SIG-M5 treated with dmso at 0.1 percent for 504 hours (cell line): ENCODE data around the gene CEP57L1.
"Not testable (repeated sequence)": the region's sequence is repeated elsewhere in the genome, so short reads cannot be mapped to it uniquely, and the experiment has no call there.

Experiments
- DNase-seq: peaks from one replicate; lab custom pipeline; 2025; ENCODE audit not compliant: unreplicated experiment; lab: John Stamatoyannopoulos, UW

Gene CEP57L1

GRCh38 chr6:109166673-109167072 is 71.4 kb downstream of the CEP57L1 start:
- DNase-seq, result no peak

DNA sequence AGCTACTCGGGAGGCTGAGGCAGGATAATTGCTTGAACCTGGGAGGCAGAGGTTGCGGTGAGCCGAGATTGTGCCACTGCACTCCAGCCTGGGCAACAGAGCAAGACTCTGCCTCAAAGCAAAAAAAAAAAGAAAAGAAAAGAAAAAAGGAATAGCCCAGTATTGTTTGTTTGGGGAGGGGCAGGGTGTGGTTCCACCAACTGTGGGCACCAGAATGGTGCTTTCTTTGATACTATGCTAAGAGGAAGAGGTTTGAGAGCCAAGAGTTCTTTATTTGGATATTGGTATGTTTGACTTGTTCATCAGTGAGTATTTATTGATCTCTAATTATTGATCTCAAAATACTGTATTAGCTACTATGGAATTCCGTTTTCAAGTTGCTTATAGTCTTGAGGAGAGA is 72.3 kb downstream of the CEP57L1 start:
- DNase-seq, result no peak

GRCh38 chr6:109170333-109170732 is 75.0 kb downstream of the CEP57L1 start:
- DNase-seq, result no peak

GRCh38 chr6:109172101-109172746 is 76.9 kb downstream of the CEP57L1 start:
- no peak for DNase-seq

DNA sequence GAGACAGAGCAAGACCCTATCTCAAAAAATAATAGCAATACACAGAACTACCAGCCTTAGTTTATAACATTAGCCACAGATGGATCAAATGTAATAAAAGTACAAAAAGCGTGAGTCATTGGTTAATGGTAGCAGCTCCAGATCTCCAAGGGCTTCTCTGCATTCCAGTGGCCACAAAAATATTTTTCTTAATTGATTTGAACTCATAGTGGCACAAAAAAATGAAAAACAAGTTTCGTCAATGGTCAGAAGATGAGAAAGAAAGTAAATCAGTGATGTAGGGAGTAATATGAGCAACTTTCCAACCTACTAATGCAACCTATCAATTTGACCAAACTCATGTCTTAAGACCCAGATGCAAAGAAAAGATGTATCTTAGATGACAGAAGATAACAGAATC is 79.6 kb downstream of the CEP57L1 start:
- no peak for DNase-seq

GRCh38 chr6:109178921-109179320 is 83.6 kb downstream of the CEP57L1 start:
- DNase-seq, result no peak

DNA sequence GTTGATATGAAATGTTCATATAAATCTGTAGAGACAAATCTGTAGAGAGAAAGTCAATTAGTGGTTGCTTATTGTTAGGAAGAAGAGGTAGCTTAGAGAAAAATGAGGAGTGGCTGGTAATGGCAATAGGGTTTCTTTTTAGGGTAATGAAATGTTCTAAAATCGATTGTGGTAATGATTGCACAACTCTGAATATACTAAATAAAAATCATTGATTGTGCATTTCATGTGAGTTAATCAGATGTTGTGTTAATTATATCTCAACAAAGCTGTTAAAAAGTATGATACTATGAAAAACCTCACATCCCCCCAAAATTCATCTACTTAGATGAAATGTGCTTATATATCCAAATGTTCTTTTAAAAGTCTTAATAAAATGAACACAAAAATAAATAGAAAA is 84.2 kb downstream of the CEP57L1 start:
- no peak for DNase-seq

DNA sequence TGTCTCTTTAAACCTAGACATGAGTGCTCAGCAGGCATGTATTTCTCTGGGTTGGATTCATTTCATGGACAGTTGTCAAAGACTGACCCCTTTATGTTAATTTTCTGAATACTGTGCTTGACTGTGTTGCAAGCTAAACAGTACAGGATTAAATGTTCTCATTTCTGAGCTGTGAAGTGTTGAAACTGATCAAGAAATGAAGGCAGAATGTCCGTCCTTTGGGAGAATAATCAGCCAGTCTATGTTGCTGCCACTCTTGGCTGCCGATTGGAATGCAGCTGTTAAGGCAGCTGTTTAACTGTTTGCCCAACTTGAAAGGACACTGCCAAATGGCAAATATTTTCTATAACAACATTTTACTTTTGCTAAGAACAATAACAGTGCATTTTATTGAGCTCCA is 87.3 kb downstream of the CEP57L1 start:
- DNase-seq, result no peak

- no peak for DNase-seq
Measured at GRCh38 chr6:109183109-109183650, 87.9 kb downstream of the CEP57L1 start.

DNA sequence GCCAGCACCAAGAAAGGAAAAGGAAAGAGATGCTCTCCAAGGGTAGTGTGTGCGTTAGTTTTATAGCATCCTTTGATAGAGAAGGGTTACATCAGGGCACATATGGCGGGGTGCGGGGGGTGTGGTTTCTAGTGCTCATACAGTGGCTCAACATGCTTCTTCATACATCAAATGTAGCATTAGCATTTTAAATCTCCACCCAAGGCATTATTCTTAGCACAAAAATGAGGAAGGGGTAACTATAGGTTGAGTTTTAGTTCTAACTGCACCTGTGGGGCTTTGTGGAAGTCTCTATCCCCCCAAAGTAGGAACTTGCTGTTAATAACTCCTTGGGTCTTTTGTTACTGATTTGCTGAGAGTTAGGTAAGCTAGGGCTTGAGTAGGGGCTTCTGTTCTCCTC is 89.3 kb downstream of the CEP57L1 start:
- DNase-seq, result no peak

DNA sequence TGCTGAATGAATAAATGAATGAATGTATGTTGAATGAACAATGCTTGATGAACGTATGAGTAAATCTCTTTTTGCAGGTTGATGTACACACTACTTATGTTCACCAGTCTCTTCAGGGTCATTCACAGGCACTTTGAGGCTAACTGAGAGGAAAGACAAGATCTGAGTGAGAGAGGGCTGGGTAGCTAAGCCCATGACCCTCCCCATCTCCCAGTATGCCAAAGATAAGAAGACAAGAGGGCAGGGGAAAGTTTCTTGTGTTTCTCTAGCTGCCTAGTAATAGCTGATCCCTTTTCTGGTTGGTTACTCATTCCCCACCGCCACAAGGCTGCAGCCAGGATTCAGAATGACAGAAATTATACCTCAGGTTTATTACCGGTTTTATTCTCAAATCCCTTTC is 90.7 kb downstream of the CEP57L1 start:
- no peak for DNase-seq

DNA sequence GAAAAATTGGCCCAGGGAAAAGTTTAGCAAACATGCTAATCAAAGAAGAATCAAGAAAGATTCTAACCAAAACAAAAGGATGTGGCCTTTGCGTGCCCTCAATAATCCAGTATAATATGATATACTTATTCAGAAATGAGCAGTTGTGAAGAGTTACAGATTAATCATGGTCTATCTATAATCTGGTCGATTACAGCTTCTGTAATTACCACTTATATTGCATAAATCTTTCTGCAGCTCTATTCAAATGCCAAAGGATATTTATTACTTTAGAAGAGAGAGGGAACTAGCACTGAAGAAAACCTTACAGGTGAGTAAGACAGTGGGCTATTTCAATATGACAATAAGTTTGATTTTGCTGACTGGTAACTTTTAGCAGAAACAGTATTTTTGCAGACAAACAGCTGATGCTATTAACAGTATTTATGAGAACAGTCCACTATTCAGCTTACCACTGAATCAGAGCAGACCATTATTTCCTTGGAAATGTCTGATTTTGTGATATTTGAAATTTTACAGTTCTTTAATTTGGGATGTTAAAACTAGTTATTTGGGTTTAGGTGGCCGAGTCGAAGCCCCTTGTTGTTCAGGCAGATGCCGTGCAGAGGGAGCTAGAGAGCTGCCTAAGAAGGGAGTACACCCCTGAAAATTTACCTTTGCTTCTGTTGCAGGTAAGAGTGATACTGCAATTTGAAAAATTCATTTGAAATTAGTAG is 92.2 kb downstream of the CEP57L1 start:
- peak; percentile 13 for DNase-seq

GRCh38 chr6:109188115-109188411 is 92.8 kb downstream of the CEP57L1 start:
- no peak for DNase-seq

DNA sequence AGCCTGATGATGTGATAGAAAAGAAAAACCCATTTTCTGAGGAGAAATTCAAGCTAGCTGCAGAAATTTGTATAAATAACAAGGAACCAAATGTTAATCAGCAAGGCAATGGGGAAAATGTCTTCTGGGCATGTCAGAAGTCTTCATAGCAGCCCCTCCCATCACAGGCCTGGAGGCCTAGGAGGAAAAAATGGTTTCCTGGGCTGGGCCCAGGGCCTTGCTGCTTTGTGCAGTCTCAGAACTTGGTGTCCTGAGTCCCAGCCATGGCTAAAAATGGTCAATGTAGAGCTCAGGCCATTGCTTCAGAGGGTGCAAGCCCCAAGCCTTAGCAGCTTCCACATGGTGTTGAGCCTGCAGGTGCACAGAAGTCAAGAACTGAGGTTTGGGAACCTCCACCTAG is 96.1 kb downstream of the CEP57L1 start:
- DNase-seq, result not testable (repeated sequence)

- no peak for DNase-seq
Measured at GRCh38 chr6:109192865-109193264, 97.6 kb downstream of the CEP57L1 start.

- no peak for DNase-seq
Measured at GRCh38 chr6:109194880-109195279, 99.6 kb downstream of the CEP57L1 start.

GRCh38 chr6:109197061-109197460 is 101.8 kb downstream of the CEP57L1 start:
- no peak for DNase-seq

DNA sequence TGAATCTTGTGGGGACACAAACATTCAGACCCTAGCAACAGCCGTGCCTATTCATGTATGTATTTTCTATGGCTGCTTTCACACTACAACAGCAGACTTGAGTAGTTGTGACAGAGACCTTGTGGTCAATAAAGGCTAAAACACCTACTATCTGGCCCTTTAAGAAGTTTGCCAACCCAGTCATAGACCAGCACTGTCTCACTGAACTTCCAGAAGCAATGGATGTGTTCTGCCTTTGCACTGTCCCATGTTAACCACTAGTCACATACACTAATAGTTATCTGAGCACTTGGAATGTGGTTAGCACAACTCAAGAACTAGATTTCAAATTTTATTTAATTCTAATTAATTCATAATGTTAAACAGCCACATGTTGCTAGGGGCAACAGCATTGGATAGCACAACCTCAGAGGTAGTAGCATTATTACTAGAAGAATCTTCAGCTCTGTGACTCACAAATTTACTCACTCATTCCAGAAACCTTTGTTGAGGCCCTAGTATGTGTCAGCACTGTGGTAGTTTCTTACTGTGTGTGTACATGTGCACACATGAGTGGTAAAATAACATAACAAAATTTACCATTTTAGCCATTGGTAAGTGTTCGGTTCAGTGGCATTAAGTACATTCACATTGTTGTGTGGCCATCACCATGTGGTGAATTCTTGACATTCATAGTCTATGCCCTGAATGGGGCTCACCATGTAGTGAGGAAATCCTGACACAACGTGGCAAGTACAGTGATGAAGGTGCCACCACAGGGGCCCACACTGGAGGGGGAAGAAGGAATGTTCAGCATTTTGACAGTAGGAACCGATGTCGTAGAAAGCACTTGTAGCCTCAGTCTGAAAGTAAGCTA is 107.3 kb downstream of the CEP57L1 start:
- DNase-seq, result no peak

DNA sequence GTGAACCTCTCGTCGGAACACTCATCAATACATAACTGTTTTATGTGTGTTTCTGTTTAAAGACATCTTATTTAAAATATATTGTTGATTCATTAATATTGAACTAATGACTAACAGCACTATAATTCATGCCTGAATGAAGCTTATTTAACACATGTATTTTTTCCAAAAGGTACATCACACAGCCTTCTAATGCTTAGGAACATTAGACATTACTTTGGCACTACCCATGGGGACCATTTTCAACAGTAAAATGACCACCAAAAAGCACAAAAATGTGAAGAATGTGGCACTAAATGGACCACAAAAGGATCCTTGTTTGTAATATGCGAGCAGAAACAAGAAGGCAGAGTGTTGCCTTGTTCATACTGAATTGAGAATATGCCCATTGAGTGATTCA is 109.2 kb downstream of the CEP57L1 start:
- no peak for DNase-seq

DNA sequence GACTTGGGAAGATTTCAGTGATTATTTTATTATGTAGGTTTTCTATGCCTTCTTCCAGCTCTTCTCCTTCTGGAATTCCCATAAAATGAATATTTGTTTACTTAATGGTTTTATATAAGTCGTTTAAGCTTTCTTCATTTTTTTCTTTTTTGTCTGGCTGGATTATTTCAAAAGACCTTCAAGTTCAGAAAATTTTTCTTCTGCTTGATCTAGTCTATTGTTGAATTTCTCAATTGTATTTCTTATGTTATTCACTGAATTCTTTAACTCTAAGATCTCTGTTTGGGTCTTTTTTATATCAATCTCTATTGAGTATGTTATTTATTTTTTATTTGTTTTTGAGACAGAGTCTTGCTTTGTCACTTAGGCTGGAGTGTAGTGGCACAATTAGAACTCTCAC is 117.4 kb downstream of the CEP57L1 start:
- DNase-seq, result no peak
